Heart left ventricle (tissue), 16 donors: ENCODE results near the gene INTS12. TPM values are rescaled to one million over a fixed set of nuclear protein-coding genes. Genes with fewer than 3 reads are reported as not detected.
"Not testable (repeated sequence)": the region's sequence is repeated elsewhere in the genome, so short reads cannot be mapped to it uniquely, and the experiment has no call there.

ENCODE experiments used
- ATAC-seq, 4 donors: fragments of 200-7000 bp; cut with Tn5 transposase; one replicate each; pipeline ENCODE4 v1.9.1; 2020 to 2022; ENCODE audit warnings: moderate library complexity in 4 of 4, mild to moderate bottlenecking in 3 of 4, moderate number of reproducible peaks in 1 of 4
- DNase-seq, 5 donors: peaks; one replicate each; pipeline ENCODE4 v3.0.0-alpha.2; 2020
- H3K27ac ChIP-seq, 12 donors: fragments of 200-600 bp; sonication (generic) in 4 of 12; one replicate each; pipeline versions ENCODE4 v1.5.0 to v1.8.0; 2016 to 2022; ENCODE audit warnings: mild to moderate bottlenecking in 2 of 12
- H3K27me3 ChIP-seq, 9 donors: fragments of 200-600 bp; sonication (generic) in 2 of 9; one replicate each; pipeline versions ENCODE4 v1.5.1 to v1.8.0; 2016 to 2022; ENCODE audit warnings: mild to moderate bottlenecking in 3 of 9
- H3K36me3 ChIP-seq, 9 donors: fragments of 200-600 bp; sonication (generic) in 2 of 9; one replicate each; pipeline versions ENCODE4 v1.5.0 to v1.8.0; 2018 to 2022; ENCODE audit warnings: mild to moderate bottlenecking in 2 of 9
- H3K4me1 ChIP-seq, 12 donors: fragments of 200-600 bp; sonication (generic) in 4 of 12; one replicate each; pipeline versions ENCODE4 v1.5.0 to v1.8.0; 2016 to 2022; ENCODE audit warnings: mild to moderate bottlenecking in 3 of 12
- H3K4me3 ChIP-seq, 12 donors: fragments of 200-600 bp; sonication (generic) in 4 of 12; one replicate each; pipeline versions ENCODE4 v1.5.0 to v1.8.0; 2017 to 2022; ENCODE audit warnings: mild to moderate bottlenecking in 9 of 12, moderate library complexity in 4 of 12
- H3K9me3 ChIP-seq, 12 donors: fragments of 200-600 bp; sonication (generic) in 4 of 12; one replicate each; pipeline versions ENCODE4 v1.5.0 to v1.8.0; 2016 to 2022; ENCODE audit warnings: mild to moderate bottlenecking in 1 of 12
- CTCF ChIP-seq, 12 donors: fragments of 200-600 bp; sonication (generic) in 4 of 12; IDR thresholded peaks; one replicate each; pipeline versions ENCODE4 v1.5.0 to v1.8.0; 2018 to 2022; ENCODE audit warnings: antibody characterized with exemption in 12 of 12, mild to moderate bottlenecking in 5 of 12
- POLR2A ChIP-seq, 2 donors: fragments of 450-650 bp; IDR thresholded peaks; one replicate each; pipeline ENCODE4 v1.6.1; 2017; ENCODE audit warnings: antibody characterized with exemption in 2 of 2, mild to moderate bottlenecking in 2 of 2, moderate library complexity in 2 of 2
- WGBS, 4 donors: extraction: QIAGEN DNeasy Blood & Tissue Kit in 2 of 4; methylation state at CpG; one replicate each; pipeline versions ENCODE4 v1.1.5 to v1.1.7; 2013 to 2018; 5-methylcytosine and 5-hydroxymethylcytosine counted together
- intact Hi-C, 10 donors: fragments of 100-400 bp; cut with DNase I; formaldehyde crosslinking; loops; one replicate each; pipeline versions ENCODE4 v1.11.1 to v1.14.2; 2022
- polyA plus RNA-seq, 2 donors: library from polyadenylated mRNA; stranded (reverse); fragments of 200-250 nt; gene quantifications; one replicate each; pipeline ENCODE4 v1.2.3, GENCODE V29; 2013
- total RNA-seq, 9 donors: library from RNA; depleted of rRNA in 2 of 9; stranded (reverse); fragments of >200 nt in 2 of 9; fragmentation: NEBNext Ultra II Directional in 3 of 9; extraction: Animal tissue kit (Norgen Biotek cat#: 25700) in 3 of 9; gene quantifications; one replicate each; pipeline versions ENCODE4 v1.1.0 to v1.2.4, GENCODE V29; 2016 to 2023
- donor health status: ischemic (EF 13 %, LVEDD 7.1; RV severe dilation, severe dysfunction).
- donor health status: healthy with polysubstance abuse.
- donor health status: DM: no; HTN: yes; CAD: no.
- donor health status: DM: no; HTN: no; CAD: no.
- donor health status: ischemic (EF 25% LVEDD 6.9; RV normal size, moderate dysfunction).
- donor health status: ischemic (EF 25% LVEDD 5.7; RV mildly dilated, moderate dysfunction).
- donor health status: healthy.
- donor health status: DM: yes; HTN: yes; CAD: no.
- donor health status: ischemic (EF 35%, LVEDD 5.7; RV mildly dilated, moderate dysfunction).
- donor health status: nonischemic (EF 11% LVEDD 7.7; RV severe dilation, severe dysfunction).
- donor health status: DM: yes; HTN: yes; CAD: no.
- donor health status: PGD.
- donor health status: ischemic (EF 29% LVEDD 5.4; RV normal size, mild dysfunction).
- donor health status: nonischemic (EF 23%, LVEDD 6.1; RV moderate dilation, normal function).

INTS12 gene
- total and polyA plus RNA-seq, 11 donors, result 11.4 to 34.2 (median 22.2) TPM

- H3K36me3 ChIP-seq, result no peaks in the 10 kb centered on the region
- WGBS, 4 donors, result 0 to 1% (median 0%) methylated on average over 8 to 11 of the region's 11 CpGs
- no peaks in the 10 kb centered on the region for H3K27me3 ChIP-seq
- H3K27ac ChIP-seq, result peak overlapping the region in 11 of 12 donors; percentile 49 to 90 (median 88)
- ATAC-seq (peak in 2 of 4 donors; percentile 8 to 30), DNase-seq (no peak)
- intact Hi-C loops, result loop anchor here in 3 of 10 donors (5.0 to 10.0 kb wide), 4 partner anchors 187 to 567 kb away; partner anchors contain the start of gene TET2 (in 2 of the 3)
- H3K9me3 ChIP-seq, result no peaks in the 10 kb centered on the region
- peaks cover 0 to 30% (median 18%) of the 10 kb centered on the region in 12 donors for H3K4me1 ChIP-seq
- TF ChIP-seq POLR2A (IDR thresholded peaks at IDR 0.05) (no peak), CTCF (IDR thresholded peaks at IDR 0.05) (no peak)
- H3K4me3 ChIP-seq, result peak overlapping the region; percentile 70 to 97 (median 90)
Observed at GRCh38 chr4:105709081-105709450, 577 bp upstream of the INTS12 start.

- H3K36me3 ChIP-seq, result peaks cover 0 to 8% (median 0%) of the 10 kb centered on the region in 9 donors
- H3K9me3 ChIP-seq, result no peaks in the 10 kb centered on the region
- H3K27ac ChIP-seq, result peak overlapping the region in 8 of 12 donors; percentile 73 to 90 (median 88)
- H3K4me3 ChIP-seq, result peak overlapping the region; percentile 70 to 97 (median 90)
- intact Hi-C loops, result loop anchor here in 3 of 10 donors (5.0 to 10.0 kb wide), 4 partner anchors 185 to 565 kb away; partner anchors contain the start of gene TET2 (in 2 of the 3)
- TF ChIP-seq CTCF (IDR thresholded peaks at IDR 0.05) (no peak), POLR2A (IDR thresholded peaks at IDR 0.05) (no peak)
- no peak for ATAC-seq
- peaks cover 0 to 30% (median 18%) of the 10 kb centered on the region in 12 donors for H3K4me1 ChIP-seq
- no peaks in the 10 kb centered on the region for H3K27me3 ChIP-seq
- DNase-seq, result no peak
- 24 to 33% (median 28%) methylated on average over 7 of the region's 7 CpGs for WGBS, 4 donors
Observed at GRCh38 chr4:105707782-105708180, 708 bp downstream of the INTS12 start.

GRCh38 chr4:105698607-105699006, 9.9 kb downstream of the INTS12 start:
- H3K9me3 ChIP-seq, result no peaks in the 10 kb centered on the region
- intact Hi-C loops, result no loop called here
- H3K4me1 ChIP-seq, result no peaks in the 10 kb centered on the region
- H3K27me3 ChIP-seq, result no peaks in the 10 kb centered on the region
- TF ChIP-seq POLR2A (IDR thresholded peaks at IDR 0.05) (no peak), CTCF (IDR thresholded peaks at IDR 0.05) (no peak)
- DNase-seq (no peak), ATAC-seq (no peak)
- H3K4me3 ChIP-seq, result no peak overlapping the region
- WGBS, 4 donors, result 94 to 98% (median 96%) methylated on average over 2 of the region's 2 CpGs
- H3K27ac ChIP-seq, result no peak overlapping the region
- peaks cover 0 to 72% (median 57%) of the 10 kb centered on the region in 9 donors for H3K36me3 ChIP-seq

- ATAC-seq, H3K9me3 ChIP-seq, DNase-seq, H3K27me3 ChIP-seq, H3K4me1 ChIP-seq, intact Hi-C loops, H3K27ac ChIP-seq, H3K4me3 ChIP-seq: not testable (repeated sequence)
- WGBS, 4 donors, result 87 to 96% (median 92%) methylated on average over 8 of the region's 8 CpGs
- peaks cover 0 to 96% (median 85%) of the 10 kb centered on the region in 9 donors for H3K36me3 ChIP-seq
Observed at GRCh38 chr4:105695832-105696231, 12.7 kb downstream of the INTS12 start.

- WGBS, 4 donors, result 95 to 97% (median 95%) methylated on average over 5 of the region's 5 CpGs
- H3K4me3 ChIP-seq, ATAC-seq, H3K9me3 ChIP-seq, H3K27ac ChIP-seq, intact Hi-C loops, DNase-seq, H3K4me1 ChIP-seq, H3K27me3 ChIP-seq: not testable (repeated sequence)
- H3K36me3 ChIP-seq, result peaks cover 0 to 100% (median 94%) of the 10 kb centered on the region in 9 donors
Observed at GRCh38 chr4:105694812-105695211, 13.7 kb downstream of the INTS12 start.
